ENCODE data around the gene SORCS2.
A peak's percentile ranks its signal among the peaks of the same experiment; 100 is the strongest.

SORCS2 gene

DNA sequence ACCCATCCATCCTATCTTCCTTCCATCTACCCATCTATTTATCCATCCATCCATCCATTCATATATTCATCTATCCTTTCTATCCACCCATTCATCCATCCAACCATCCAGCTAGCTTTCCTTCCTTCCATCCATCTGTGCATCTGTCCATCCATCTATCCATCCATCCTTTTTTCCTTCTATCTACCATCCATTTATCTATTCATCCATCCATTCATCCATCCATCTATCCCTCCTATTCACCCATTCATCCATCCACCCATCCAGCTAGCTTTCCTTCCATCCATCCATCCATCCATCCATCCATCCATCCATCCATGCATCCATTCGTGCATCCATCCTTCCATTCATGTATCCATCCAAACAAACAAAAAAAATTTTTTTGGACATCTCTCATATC is 123.6 kb downstream of the SORCS2 start:
- DNase-seq (ENCODE audit: insufficient read length, low spot score): no peak
- no peak for FAIRE-seq

DNA sequence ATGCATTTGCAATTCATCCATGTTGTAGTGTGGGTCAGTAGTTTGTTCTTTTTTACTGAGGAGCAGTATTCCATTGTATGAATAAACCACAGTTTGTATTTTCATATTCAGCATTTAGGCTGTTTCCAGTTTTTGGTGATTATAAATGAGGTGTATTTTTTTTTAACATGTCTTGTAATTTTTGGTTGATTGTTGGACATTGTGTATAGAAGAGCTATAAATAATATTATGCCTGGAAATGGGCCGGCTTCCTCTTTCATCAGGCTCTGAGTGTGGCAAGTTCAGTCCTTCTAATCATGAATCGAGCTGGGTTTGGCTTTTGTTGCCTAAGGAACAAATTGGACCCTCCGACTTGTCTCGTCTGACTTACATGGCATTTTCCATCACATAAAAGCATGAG is 126.7 kb downstream of the SORCS2 start:
- DNase-seq (ENCODE audit: insufficient read length, low spot score): no peak
- no peak for FAIRE-seq

DNA sequence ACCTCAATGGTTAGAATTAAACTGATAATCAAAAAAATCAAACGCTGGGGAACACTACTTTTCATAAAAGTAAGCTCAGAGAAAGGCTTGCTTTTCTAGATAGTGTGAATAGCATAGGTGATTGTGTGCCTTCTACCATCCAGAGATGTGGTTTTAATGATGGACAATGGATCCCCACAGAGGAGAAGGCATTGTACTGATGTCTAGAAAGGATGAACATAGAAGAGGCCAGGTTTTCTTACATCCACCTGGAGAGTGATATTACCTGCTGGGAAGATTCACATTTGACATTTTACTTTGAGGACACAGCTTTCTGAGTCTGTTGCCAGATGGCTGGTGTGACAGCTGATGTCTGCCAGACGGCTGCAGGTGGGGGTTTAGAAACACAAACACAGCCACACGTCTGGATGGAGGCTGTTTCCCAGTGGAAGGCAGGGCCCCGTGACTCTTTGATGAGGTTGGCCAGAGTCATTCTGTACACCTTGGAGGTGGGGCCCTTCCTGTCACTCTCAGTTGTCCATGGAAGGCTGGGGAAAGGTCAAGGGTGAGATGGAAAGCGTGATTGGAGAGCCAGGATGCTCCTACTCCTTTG is 128.0 kb downstream of the SORCS2 start:
- DNase-seq (ENCODE audit: insufficient read length, low spot score): no peak
- FAIRE-seq: no peak

DNA sequence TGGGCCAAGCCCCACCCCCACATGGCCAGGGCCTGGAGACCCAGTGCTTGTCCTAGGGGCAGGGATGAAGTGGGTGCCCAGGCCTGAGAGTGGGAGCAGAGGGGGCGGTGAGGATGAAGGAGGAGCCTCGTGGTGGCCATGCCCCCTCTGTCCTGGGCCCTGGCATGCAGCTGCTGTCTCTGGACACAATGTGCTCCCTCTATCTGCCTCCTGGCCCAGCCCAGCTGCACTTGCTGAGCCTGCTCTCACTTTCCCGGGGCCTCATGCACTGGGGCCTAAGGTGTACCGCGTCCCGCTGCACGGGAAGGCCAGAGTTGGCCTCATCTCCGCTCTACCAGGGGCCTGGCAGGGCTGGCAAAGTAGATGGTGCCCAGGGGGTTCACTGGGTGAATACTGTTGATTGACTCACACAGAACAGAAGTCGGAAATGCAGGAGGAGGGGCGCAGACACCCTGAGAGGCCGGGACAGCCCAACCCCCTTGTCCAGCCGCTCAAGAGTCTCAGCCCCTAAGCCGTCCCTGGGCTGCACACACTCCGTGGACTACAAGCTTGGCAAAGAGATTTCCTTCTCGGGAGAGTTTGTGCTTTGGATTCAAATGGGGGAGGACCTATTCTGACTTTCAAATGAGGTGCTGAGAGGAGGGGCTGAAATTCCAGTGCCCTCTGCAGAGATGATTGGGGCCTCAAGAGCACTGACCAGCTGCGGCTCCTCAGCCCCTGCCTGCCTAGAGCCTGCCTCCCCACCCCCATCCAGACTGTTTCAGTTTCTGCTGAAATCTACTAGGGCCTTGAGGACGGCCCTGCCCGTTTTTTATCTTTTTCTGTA is 130.0 kb downstream of the SORCS2 start:
- DNase-seq (ENCODE audit: insufficient read length, low spot score): no peak
- FAIRE-seq: no peak

DNA sequence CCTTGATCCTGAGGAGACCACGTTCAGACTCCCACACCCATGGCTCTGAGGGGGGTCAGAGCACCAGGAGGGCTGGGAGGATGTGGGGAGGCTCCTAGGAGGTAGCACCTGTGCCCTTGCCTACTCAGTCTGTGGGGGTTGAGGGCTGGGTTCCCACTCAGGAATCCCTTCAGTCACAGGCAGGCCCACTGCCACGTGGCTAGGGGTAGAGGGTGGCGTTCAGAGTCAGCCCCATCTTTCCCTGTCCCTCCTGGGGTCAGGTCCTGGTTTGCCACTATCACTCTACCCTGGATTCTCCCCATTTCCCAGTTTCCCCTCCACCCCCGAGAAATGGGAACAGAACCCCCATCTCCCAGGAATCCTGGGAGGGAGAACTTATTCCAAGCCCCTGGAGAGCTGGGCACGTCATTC is 131.1 kb downstream of the SORCS2 start:
- DNase-seq (ENCODE audit: insufficient read length, low spot score) (no peak), FAIRE-seq (no peak)

DNA sequence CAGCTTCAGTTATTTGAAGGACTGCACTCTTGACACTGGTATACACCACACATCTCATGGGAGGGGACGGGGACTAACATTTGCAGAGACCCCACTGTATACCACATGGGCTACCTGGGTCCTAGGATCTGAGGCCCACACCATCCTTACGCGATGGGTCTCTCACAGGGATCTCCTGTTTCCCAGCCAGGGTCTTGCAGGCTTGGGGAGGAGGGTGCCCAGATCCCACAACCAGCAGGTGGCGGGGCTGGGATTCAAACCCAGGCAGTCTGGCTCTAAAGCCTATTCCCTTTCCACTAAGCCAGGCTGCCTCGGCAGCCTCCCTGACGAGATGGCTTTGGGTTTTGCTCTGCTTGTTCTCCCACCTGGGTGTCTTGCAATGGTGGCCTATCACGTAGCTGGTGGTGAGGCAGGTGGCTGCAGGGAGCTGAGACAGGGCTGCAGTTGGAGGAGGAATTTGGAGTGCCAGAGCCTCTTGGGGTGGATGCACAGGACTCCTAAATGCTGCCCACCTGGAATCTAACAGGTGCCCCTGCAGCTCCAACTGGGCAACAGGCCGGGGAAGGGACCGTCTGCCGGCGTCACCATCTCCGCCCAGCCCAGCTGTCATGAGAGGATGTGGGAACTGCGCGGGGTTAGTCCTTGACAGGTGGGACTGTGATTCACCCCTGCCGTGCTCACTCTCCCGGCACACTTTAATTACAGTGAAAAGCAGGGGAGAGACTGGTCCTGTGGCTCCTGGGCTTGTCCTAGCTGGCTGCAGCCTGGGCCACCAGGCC is 131.7 kb downstream of the SORCS2 start:
- FAIRE-seq: no peak
- no peak for DNase-seq (ENCODE audit: insufficient read length, low spot score)

DNA sequence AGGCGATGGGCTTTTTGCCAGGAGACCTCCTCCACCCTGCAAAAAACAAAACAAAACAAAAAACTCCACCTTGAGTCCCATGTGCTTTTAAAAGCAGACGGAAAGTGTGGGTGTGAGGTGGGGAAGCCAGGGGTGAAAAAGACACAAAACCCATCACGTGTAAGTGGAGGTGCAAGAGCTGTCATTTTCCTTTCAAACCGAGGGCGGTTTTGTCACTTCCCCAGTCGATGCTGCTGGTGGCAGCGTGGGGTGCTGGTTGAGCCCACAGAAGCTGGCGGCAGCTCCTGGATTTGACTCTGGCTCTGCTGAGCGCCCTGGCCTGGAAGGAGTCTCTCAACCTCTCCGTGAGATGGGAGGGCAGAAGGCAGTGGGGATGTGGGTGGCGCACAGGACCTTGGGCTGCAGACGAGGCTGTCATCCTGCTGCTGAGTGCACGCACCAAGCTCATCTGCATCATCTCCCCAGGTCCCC is 132.3 kb downstream of the SORCS2 start:
- DNase-seq (ENCODE audit: insufficient read length, low spot score) (no peak), FAIRE-seq (no peak)

DNA sequence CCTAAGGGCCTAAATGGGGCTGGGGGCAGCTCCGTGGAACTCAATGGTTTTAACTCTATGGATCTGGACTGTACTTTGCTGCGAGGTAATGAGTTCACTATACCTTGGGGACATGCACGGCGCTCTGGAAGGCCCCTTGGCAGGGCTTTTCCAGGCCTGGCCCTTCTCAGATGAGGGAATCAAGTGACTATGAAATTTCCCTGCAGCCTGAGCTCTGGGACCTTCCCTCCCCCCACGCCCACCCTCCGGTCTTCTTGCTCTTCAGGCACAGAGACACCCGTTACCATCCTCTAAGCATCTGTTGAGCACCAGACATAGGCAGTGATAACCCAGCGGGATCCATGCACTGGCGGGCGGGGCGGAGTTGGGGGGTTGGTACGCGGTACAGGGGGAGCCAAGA is 133.2 kb downstream of the SORCS2 start:
- FAIRE-seq: no peak
- DNase-seq (ENCODE audit: insufficient read length, low spot score): no peak

DNA sequence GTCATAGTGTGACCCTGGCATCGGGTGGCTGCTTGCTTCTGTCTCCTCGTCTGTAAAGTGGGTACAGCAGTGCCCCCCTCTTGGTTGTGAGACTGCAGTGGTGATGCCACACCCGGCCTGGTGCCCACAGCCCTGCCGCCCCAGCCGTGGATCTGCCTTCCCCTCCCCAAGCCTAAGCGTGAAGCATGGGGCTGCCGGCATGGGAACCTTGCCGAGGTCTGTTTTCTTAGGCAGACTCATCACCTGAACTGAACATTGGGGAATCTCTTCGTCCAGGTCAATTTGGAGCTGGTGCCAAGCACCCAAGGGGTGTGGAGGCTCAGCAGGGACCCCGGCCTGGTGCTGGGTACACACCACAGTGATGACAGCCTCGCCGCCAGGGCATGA is 134.0 kb downstream of the SORCS2 start:
- no peak for DNase-seq (ENCODE audit: insufficient read length, low spot score)
- no peak for FAIRE-seq

DNA sequence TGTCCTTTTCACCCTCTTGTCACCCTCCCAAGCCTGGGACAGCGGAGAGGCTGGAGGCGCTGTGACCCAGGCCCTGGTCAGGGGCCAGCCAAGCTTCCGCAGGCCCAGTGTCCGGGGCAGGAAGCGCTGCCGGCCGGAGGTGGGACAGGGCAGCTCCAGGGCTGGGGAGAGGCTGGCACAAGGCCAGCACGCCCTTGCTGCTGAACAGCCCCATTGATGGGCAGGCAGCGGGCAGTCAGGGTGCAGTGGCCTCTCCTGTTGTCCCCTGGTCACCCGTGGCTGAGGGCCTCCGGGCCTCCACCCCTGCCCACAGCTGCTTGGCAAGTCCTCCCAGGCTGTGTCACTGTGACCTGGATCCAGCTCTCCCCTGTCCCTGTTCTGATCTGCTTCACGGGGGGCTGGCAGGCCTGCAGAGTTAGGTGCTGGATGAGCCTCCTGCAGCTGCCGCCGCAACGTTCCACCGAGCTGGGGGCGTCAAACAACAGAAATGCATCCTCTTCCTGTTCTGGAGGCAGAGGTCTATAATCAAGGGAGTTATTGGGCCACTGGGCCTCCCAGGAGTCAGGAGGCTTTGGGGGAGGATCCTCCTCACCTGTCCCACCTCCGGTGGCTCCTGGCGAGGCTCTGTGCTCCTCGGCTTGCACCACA is 134.5 kb downstream of the SORCS2 start:
- no peak for DNase-seq (ENCODE audit: insufficient read length, low spot score)

DNA sequence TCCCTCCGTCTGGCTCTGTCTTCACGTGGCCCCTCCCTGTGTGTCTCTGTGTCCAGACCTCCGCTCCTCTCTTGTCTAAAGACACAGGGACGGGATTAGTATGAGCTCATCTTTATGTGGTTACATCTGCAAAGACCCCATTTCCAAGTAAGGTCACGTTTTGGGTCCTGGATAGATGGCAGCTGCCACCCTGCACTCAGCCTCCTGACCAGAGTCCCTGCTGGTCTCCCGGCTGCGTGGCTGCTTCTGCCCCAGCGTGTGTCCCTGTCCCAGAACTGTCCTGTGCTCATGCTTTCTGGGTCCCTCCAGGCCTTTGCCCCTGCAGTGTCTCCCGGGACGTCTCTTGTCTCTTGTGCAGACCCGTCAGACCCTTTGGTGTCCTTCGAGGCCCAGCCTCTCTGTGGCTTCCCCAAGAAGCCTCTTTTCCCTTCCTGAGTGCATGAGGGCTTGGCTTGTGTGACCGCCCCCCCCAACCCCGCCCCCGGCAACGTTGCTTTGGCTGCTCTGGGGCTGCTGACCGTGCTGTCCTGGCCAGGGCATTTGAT is 135.1 kb downstream of the SORCS2 start:
- no peak for FAIRE-seq
- DNase-seq (ENCODE audit: insufficient read length, low spot score): no peak

More for the DNA sequence above, 134.5 kb downstream of the SORCS2 start:
- FAIRE-seq: no peak

DNA sequence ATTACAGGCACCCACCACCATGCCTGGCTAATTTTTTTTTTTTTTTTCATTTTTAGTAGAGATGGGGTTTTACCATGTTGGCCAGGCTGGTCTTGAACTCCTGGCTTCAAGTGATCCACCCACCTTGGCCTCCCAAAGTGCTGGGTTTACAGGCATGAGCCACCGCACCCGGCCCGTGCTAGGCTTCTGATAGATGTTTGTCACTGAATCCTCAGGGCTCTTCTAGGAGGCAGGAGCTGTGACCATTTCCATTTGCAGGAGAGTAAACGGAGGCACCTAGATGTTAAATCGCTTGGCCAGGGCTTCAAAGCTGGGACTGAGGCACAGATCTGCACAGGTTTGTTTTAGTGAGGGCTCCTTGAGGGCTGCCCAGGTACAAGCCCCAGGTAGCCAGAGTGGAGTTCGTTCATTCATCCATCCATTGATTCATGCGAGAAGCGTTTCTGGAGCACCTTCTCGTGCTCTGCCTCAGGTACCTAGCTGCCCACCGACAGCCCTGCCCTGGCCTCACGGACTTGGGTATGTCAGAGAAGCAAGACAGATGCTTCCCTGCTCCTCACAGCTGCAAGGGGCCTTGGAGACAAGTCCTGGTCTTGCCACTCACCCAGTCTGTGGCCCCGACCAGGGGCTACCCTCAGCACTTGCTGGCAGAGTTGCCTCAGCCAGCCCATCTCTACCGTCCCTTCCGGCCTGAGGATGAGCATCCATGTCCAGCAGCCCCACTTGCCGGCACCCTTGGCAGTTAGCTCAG is 136.0 kb downstream of the SORCS2 start:
- FAIRE-seq: peak; percentile 42
- no peak for DNase-seq (ENCODE audit: insufficient read length, low spot score)

DNA sequence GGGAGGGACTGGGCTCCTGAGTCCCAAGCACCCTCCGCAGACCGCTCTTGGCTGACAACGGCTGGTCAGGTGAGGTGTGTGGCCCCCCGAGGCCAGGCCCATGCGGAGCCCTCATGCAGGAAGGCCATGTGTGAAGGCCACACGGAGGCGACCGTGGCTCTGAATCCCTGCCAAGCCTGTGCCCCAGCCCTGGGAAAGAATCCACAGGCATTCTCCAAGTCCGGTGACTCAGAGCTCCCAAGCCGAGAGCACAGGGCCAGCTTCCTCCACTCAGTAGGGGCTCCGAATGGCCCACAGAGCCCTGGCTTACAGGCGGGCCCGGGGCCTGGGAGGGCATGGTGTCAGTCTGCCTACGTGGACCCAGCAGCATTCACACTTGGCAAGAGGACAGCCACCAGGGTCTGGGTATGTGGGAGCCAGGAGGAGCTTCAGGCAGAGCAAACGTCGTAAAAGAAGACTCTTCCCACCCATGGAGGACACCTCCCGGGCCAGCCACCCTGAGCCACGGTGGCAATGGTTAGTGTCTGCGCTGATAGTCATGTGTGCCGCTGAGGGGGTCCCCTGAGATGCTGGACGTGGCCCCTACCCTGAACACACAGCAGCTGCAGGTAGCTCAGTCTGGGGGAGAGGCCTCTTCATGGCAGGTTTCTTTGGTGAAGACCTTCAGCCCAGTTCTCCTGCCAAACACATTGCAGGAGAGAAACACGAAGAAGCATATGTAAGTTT is 136.7 kb downstream of the SORCS2 start:
- peak; percentile 84 for DNase-seq (ENCODE audit: insufficient read length, low spot score)
- no peak for FAIRE-seq

DNA sequence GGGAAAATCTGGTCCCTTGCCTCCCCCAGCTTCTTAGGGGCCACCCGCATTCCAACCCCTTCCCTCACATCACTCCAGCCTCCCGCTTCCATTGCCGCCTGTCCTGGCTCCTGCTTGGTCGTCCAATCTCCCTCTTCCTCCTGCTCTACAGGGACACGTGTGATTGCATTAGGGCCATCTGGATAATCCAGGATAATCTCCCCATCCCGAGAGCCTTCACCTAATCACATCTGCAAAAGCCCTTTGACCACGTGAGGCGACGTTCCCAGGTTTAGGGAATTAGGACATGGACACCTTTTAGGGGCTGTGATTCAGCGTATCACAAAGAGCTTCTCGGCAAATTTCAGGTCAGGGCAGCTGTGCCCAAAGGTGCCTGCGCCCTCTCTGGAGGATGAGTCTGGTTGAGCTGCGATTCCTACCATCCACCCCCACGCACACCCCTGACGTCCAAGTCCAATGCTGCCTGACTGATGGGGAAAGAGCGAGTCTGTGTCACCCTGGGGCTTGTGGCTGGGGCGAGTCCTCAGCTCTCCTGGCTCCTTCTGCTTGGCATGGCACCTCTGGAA is 137.8 kb downstream of the SORCS2 start:
- FAIRE-seq (no peak), DNase-seq (ENCODE audit: insufficient read length, low spot score) (no peak)

DNA sequence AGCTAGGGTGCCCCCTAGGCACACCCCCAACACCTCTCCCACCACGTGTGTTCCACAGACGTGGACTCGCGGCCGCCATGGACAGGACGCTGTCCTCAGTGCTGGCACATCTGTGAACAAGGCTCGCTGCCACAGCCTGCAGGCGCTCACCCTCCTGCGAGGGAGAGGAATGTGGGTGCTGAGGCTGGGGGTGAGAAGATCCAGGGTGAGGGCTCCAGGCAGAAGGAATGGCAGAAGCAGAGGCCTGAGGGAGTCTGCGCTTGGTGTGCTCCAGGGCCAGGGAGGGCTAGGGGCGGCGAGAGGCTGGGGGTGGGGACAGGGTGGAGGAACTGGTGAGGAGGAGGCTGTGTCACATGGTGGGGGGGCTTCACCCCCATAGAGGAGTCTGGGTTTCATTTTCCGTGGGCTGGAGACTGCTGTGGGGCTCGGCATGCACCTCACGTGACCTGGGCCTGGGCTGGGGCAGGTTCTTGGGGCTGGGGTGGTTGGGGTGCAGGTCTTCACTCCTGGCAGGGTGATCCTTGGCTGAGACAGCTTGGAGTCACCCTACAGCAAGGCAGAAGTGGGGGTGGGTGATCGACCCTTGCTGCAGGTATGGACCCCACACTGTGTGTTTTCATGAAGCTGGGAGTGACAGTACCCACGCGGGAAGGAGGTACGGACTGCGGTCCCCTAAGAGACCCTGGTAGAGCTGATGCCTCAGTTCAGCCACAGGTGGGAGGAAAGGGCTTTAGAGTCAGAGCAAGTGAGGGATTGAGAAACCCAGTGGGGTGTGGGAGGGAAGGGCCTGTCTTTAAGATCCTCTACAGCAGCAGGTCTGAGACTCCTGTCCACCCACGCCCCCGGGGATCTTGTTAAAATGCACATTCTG is 138.7 kb downstream of the SORCS2 start:
- FAIRE-seq: no peak
- DNase-seq (ENCODE audit: insufficient read length, low spot score): no peak

DNA sequence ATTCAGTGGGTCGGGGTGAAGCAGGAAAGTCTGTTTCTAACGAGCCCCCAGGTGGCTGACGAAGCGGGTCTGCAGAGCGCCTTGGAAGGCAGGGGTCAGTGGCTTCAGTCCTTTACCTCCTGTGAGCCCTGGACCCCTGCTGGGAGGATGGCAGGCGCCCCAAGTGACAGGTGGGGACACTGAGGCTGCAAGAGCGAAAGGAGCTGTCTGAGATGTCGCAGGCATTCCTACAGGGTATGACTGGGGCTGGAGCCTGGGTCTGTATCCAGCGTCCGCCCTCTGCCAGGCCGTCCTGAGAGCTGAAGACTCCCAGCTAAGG is 139.3 kb downstream of the SORCS2 start:
- no peak for FAIRE-seq
- DNase-seq (ENCODE audit: insufficient read length, low spot score): no peak

DNA sequence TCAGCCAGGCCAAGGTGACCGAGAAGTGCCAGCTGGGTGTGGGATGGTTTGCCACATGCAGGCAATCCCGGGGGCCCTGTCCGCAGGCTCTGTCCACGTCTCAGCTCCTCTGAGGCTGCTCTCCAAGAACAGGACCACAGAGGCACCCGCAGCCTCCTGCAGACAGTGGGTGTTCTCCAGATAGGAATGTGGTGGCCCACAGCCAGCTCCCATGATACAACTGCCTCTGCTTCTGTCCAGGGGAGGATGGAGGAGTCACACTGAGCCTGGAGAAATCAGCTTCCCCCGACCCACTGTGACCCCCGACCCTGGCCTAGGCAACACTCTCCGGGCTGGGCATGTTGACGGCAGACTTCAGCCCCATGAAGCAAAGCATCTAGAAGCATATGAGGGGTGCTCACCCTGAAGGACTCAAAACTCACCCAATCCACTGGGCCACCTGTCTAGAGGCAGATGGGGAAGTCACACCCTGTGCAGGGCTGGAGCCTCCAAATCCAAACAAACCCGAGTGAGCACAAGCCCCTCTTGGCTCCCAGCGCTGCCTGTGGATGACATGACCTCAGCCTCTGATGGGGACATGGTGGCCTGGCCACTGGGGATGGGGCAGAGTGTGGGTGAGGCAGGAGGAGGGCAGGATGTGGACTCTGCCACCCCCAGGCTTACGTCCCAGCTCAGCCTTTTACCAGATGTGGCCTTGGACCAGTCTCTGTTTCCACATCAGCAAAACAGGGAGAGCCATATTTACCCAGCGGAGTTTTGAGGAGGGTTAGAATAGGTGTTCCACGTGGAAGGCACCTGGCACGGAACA is 140.1 kb downstream of the SORCS2 start:
- FAIRE-seq: no peak
- peak; percentile 59 for DNase-seq (ENCODE audit: insufficient read length, low spot score)
